GM04503 (cell line): Measurements from ENCODE around the gene FIGLA.

Source experiments
- DNase-seq: peaks from one replicate; pipeline ENCODE4 v3.0.0-alpha.2; 2012; ENCODE audit warnings: low read depth

Gene FIGLA

GRCh38 chr2:70771446-70771845 lies 19.0 kb downstream of the FIGLA start:
- no peak for DNase-seq

- no peak for DNase-seq
These were observed 21.0 kb downstream of the FIGLA start for GRCh38 chr2:70769450-70769849.

DNA sequence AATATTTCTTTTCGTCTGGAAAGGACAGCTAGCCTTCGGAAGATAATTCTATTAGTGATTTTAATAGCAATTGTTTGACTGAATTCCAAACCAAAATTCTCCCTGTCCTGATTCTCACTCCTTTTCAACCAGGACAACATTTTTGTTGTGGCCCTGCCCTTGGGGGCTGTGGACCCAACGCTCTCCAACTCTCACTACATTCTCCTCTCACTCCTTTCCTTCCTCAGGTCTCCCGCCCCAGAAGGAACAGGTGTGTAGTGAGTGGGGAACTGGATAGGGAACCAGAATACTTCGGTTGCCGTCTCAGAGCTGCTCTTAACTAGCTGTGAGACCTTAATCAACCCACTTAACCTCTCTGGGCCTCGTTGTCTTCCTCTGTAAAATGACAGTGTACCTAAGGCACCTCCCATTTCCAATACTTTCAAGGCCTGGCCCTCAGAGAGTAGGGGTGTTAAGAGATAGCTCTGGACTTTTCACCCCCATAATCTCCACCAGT lies 21.8 kb downstream of the FIGLA start:
- DNase-seq = no peak

- no peak for DNase-seq
These were observed 22.5 kb downstream of the FIGLA start, which contains the start of gene ADD2 for GRCh38 chr2:70767699-70768589. TSS of gene ADD2 (minus strand) at chr2:70768200. CDS start at chr2:70706408, 61,792 bp downstream.

DNA sequence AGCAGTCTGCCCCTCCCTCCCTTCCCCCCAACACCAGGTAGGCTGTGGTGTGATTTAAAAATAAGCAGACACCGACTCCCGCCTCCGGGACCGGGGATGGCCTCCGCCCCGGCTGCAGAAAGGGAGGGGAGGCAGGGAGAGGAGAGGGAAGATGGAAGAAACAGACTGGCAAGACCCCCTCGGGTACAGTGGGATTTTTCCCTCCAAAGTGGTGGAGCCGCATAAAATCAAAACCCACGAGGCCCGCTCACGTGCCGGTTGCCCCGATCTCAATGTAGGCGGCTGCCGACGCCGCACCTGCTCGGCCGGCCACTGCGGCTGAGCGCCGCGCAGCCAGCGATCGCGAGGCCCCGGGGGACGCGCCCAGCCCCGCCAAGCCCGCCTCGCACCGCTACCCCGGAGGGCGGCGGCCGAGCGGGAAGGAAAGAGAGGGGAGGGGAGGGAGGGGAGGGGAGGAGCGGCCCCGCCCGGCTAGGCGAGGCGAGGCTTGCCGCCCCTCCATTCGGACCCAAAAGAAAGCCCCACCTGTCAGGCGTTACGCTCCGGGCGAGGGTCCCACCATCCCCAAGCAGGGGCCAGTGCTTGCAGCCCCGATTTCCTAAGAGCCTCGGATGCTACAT lies 23.3 kb downstream of the FIGLA start:
- no peak for DNase-seq

GRCh38 chr2:70766357-70767078 lies 23.9 kb downstream of the FIGLA start:
- DNase-seq = no peak

DNA sequence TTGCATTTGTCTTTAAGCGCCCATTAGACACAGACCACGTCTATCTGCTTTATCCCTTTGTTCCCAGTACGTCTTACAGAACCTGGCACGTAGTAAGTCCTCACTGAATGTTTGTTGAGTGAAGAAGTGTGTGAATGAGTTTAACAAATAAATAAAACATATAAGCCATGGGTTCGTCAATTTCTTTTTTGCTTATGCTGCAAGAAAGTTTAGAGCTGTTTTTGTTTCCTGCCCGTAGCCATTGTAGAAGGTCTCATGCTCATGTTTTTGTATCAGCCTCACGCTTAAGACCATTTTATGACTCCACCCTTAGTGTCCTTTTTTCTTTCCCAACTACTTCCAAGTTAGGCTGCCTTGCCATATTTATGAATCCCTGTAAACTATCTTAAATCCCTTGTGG lies 24.9 kb downstream of the FIGLA start:
- no peak for DNase-seq

DNA sequence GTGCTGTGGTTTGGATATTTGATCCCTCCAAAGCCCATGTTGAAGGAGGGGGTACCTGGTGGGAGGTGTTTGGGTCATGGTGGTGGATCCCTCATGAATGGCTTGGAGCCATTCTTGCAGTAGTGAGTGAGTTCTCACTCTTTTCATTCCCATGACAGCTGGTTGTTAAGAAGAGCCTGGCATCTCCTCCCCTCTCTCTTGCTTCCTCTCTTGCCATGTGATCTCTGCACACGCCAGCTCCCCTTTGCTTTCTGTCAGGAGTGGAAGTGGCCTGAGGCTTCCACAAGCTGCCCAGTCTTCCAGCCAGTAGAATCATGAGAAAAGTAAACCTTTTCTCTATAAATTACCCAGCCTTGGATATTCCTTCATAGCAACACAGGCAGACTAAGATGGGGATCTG lies 31.0 kb downstream of the FIGLA start:
- no peak for DNase-seq

DNA sequence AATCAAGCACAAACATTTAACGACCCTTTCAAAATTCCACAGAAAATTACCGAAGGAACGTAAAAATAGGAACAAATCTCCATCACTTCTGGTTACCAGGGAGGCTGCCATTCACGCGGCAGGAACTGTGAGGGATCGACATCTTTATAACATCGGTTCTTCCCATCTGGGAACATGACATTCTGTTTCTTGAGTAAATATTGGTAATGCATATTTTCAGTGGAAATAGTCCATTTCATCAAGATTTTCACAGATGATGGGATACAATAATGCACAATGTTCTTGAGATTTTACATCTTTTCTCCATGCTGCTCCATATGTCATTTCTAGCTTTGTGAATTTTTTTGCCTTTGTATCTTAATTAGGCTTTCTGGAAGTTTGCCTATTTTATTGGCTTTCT lies 32.5 kb downstream of the FIGLA start:
- DNase-seq = no peak

DNA sequence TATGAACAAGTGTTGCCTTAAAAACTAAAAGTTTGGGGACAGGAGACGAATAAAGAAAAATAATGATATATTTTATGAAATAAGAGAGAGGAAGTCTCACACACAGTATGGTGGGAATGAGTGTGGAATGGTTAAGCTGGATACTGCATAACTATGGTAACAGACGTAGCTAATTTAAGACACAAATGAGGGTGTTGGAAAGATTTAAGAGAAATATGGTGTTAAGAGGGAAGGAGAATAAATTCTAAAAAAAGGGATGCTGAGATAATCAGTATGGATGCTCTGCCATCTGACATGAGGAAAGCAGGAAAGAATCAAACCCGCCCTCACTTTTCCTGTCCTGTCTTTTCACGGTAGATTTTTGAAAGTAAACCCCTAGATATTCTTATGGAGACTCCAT lies 33.1 kb downstream of the FIGLA start:
- DNase-seq = no peak

DNA sequence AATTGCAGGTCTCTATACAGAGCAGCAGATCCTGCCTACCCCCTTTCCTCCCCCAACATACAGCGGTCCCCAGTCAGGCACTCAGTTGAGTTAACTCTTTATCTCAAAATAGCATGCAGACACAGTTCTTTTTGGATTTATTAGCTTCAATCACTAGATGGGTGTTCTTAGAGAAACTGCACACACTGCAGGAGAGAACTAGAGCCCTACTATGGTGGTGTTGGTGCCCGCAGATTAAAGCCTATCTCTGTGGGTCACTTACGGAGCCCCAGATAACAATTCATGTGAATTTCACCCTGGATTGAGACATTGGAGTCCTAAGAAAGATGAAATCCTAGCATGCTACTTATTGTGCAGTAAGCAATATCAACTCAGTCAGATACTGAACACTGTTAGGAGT lies 34.3 kb downstream of the FIGLA start:
- DNase-seq = no peak

- DNase-seq = no peak
These were observed 36.5 kb downstream of the FIGLA start for GRCh38 chr2:70753902-70754301.

GRCh38 chr2:70753031-70753430 lies 37.4 kb downstream of the FIGLA start:
- DNase-seq = no peak

GRCh38 chr2:70752396-70752795 lies 38.0 kb downstream of the FIGLA start:
- DNase-seq = no peak

GRCh38 chr2:70751881-70752280 lies 38.6 kb downstream of the FIGLA start:
- DNase-seq = no peak

DNA sequence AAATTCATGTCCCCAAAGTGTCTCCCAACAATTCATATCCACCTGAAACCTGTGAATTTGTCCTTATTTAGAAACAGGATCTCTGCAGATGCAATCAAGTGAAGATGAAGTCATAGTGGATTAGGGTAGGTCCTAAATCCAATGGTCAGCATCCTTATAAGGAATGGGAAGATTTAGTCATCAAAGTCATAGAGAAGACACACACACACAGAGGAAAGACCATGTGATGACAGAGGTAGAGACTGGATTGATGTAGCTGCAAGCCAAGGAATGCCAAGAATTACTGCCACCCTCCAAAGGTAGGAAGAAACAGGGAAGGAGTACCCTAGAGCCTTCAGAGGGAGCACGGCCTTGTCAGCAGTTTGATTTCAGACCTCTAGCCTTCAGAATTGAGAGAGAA lies 40.1 kb downstream of the FIGLA start:
- DNase-seq = no peak

DNA sequence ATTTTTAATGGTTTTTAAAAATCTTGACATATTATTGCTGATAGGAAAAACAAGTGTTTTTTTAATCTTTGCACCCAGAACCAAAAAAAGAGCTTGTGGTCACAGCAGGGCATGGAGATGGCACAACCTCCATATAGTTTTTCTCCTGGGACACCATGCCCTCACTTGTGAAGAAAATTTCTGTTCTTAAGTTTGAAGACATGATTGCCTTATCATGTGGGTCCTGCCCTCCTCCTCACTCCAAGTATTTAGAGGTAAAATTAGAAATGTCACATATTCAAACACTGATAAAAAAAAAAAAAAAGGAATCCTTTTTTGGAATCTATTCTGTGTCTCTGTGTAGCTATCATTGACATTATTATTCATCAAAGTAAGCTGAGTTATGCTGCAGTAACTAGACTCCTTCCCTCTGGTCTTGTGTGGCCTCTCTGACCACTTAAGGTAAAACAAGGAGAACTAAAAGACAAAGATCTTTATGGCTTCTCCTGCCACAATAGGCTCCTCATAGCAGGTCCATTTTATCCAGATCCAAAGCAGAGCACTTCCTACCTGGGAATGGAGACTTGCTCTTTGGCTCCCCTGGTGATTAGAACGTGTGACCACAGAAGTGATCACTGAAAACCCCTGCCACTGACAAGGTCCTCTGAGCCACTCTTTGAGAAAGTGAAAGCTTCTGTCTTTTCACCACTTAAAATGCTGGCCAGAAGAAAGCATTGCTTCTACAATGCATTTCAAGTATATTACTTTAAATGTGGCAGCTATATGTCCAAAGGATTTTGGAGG lies 42.2 kb downstream of the FIGLA start:
- no peak for DNase-seq

DNA sequence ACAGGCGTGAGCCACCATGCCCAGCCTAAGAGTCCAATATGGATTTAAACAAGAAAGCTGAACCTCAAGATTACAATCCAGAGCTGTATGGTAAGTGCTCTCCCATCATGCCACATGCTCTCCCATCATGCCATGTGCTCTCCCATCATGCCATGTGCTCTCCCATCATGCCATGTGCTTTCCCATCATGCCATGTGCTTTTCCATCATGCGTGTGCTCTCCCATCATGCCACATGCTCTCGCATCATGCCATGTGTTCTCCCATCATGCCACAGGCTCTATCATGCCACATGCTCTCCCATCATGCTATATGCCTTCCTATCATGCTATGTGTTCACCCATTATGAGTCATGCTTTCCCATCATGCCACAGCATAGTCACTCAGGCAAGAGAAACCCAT lies 43.2 kb downstream of the FIGLA start:
- DNase-seq = no peak

GRCh38 chr2:70746094-70746974 lies 44.1 kb downstream of the FIGLA start:
- no peak for DNase-seq

DNA sequence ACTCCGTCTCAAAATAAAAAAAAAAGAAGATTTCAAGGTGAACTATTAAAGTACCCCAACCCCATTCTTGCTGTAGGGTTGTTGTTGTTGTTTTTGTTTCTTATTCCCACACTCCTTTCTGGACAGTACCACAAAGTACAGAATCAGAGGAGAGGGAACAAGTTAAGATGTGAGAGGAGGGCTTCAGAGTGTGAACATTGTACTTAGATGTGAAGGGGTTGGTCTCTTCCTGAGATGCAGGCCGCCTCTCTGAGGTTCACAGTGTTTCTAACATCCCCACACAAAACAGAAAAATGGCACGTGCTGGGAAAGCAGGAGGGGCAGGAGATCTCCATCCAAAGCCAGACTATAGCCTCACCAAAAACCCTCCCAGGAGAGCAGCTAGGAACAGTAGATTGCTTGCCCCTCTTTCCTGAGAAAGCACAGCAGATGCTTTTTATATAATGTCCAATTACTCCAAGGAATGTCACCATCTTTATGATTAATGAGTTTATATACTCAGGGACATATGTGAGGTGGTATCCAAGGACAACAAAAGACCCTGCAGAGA lies 45.1 kb downstream of the FIGLA start:
- no peak for DNase-seq

DNA sequence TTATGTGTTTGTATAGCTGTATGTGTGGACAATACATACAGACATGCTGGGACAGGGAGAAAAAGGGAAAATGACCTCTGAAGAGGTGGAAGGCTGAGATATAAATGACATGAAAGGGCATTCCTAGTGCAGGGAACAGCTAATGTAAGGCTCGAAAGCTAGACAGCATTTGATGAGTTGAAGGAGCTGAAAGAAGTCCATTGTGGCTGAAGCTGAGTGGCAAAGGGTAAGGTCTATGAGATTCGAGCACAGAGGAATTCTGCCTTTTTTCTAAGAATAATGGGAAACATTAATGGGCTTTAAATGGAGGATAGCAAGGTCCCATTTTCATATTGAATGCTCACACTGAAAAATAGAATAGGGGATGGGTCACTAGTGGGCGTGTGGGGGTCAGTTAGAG lies 46.0 kb downstream of the FIGLA start:
- DNase-seq = no peak
